HEK293 (cell line): ENCODE results near the gene NOL7.

ENCODE experiments used
- CTCF ChIA-PET: fragments of 350-600 bp; formaldehyde crosslinking; extraction: SDS; loops from one replicate; lab custom pipeline; 2021; ENCODE audit warnings: antibody characterized with exemption; lab: Yijun Ruan, JAX
- POLR2A ChIA-PET: fragments of 300-600 bp; formaldehyde crosslinking; extraction: SDS; loops from one replicate; lab custom pipeline; 2020; ENCODE audit warnings: antibody characterized with exemption, inconsistent platforms; lab: Yijun Ruan, JAX
- H3K27ac ChIP-seq: fragments of 200-500 bp; sonication (Bioruptor generic); 2 replicates; pipeline ENCODE4 v1.5.1; 2014; ENCODE audit warnings: low read depth, low read length, control low read depth, inconsistent platforms; ENCODE audit errors: extremely low read depth
- H3K36me3 ChIP-seq, 2 experiments: fragments of 200-500 bp in 1 of 2; sonication (Bioruptor generic) in 1 of 2; 1 replicate in 1 of 2; 2 replicates in 1 of 2; pipeline ENCODE4 v1.5.1; 2014 to 2017; ENCODE audit warnings: inconsistent platforms in 2 of 2, low read length in 2 of 2; ENCODE audit not compliant: control insufficient read depth in 2 of 2, insufficient read depth in 1 of 2
- H3K4me1 ChIP-seq: fragments of 200-500 bp; sonication (Bioruptor generic); 2 replicates; pipeline ENCODE4 v1.5.1; 2014; ENCODE audit warnings: mild to moderate bottlenecking, low read length, inconsistent platforms; ENCODE audit not compliant: control insufficient read depth, insufficient read depth
- H3K4me3 ChIP-seq: 2 replicates; pipeline ENCODE4 v1.5.1; 2011; ENCODE audit warnings: low read depth, mild to moderate bottlenecking, control low read depth, low read length, moderate library complexity
- H3K9me3 ChIP-seq: fragments of 200-500 bp; sonication (Bioruptor generic); 2 replicates; pipeline ENCODE4 v1.5.1; 2014; ENCODE audit warnings: low read depth, low read length, inconsistent platforms; ENCODE audit not compliant: control insufficient read depth, insufficient read depth
- BCL11A ChIP-seq: fragments of 450-650 bp; formaldehyde crosslinking; IDR thresholded peaks from 2 replicates; pipeline ENCODE4 v1.5.1; 2016; ENCODE audit warnings: low read depth, missing biosample characterization, missing genetic modification characterization
- EGR2 ChIP-seq: fragments of 450-650 bp; formaldehyde crosslinking; IDR thresholded peaks from 2 replicates; pipeline ENCODE4 v1.5.1; 2016; ENCODE audit warnings: low read depth, missing biosample characterization, missing genetic modification characterization
- IKZF3 ChIP-seq: fragments of 450-650 bp; IDR thresholded peaks from 2 replicates; pipeline ENCODE4 v1.5.0; 2018; ENCODE audit warnings: missing biosample characterization, mild to moderate bottlenecking, missing genetic modification characterization, moderate library complexity
- KLF17 ChIP-seq: fragments of 450-650 bp; formaldehyde crosslinking; IDR thresholded peaks from 2 replicates; pipeline ENCODE4 v1.5.1; 2016; ENCODE audit warnings: missing biosample characterization, missing genetic modification characterization
- KLF8 ChIP-seq: fragments of 450-650 bp; formaldehyde crosslinking; IDR thresholded peaks from 2 replicates; pipeline ENCODE4 v1.5.1; 2016; ENCODE audit warnings: missing biosample characterization, missing genetic modification characterization
- MYNN ChIP-seq: fragments of 450-650 bp; formaldehyde crosslinking; IDR thresholded peaks from 2 replicates; pipeline ENCODE4 v1.5.1; 2016; ENCODE audit warnings: missing biosample characterization, missing genetic modification characterization, borderline replicate concordance
- OVOL3 ChIP-seq: fragments of 450-650 bp; formaldehyde crosslinking; IDR thresholded peaks from 2 replicates; pipeline ENCODE4 v1.5.1; 2016; ENCODE audit warnings: missing biosample characterization, missing genetic modification characterization
- SP3 ChIP-seq: fragments of 450-650 bp; formaldehyde crosslinking; IDR thresholded peaks from 2 replicates; pipeline ENCODE4 v1.5.1; 2016; ENCODE audit warnings: missing biosample characterization, missing genetic modification characterization
- TRIM28 ChIP-seq: IDR thresholded peaks from 2 replicates; pipeline ENCODE4 v1.6.1; 2011; ENCODE audit warnings: low read length, control low read depth, borderline replicate concordance
- YY1 ChIP-seq: fragments of 450-650 bp; formaldehyde crosslinking; IDR thresholded peaks from 2 replicates; pipeline ENCODE4 v1.5.1; 2018; ENCODE audit warnings: missing biosample characterization, missing genetic modification characterization
- YY2 ChIP-seq: fragments of 450-650 bp; formaldehyde crosslinking; IDR thresholded peaks from 2 replicates; pipeline ENCODE4 v1.5.1; 2016; ENCODE audit warnings: missing biosample characterization, missing genetic modification characterization
- ZBTB26 ChIP-seq: fragments of 450-650 bp; formaldehyde crosslinking; optimal IDR thresholded peaks from 2 replicates; pipeline ENCODE3; 2016; ENCODE audit warnings: missing biosample characterization, mild to moderate bottlenecking, missing genetic modification characterization
- ZBTB48 ChIP-seq: fragments of 450-650 bp; formaldehyde crosslinking; IDR thresholded peaks from 2 replicates; pipeline ENCODE4 v1.5.1; 2016; ENCODE audit warnings: missing biosample characterization, missing genetic modification characterization
- ZNF132 ChIP-seq: fragments of 450-650 bp; formaldehyde crosslinking; IDR thresholded peaks from 2 replicates; pipeline ENCODE4 v1.5.1; 2017; ENCODE audit warnings: missing biosample characterization, missing genetic modification characterization, borderline replicate concordance
- ZNF138 ChIP-seq: fragments of 450-650 bp; formaldehyde crosslinking; IDR thresholded peaks from 2 replicates; pipeline ENCODE4 v1.5.1; 2016; ENCODE audit warnings: missing biosample characterization, missing genetic modification characterization, borderline replicate concordance
- ZNF140 ChIP-seq: fragments of 450-650 bp; formaldehyde crosslinking; IDR thresholded peaks from 2 replicates; pipeline ENCODE4 v1.5.1; 2016; ENCODE audit warnings: missing biosample characterization, missing genetic modification characterization
- ZNF146 ChIP-seq: fragments of 450-650 bp; formaldehyde crosslinking; IDR thresholded peaks from 2 replicates; pipeline ENCODE4 v1.5.1; 2016; ENCODE audit warnings: missing biosample characterization, missing genetic modification characterization
- ZNF248 ChIP-seq: fragments of 450-650 bp; formaldehyde crosslinking; IDR thresholded peaks from 2 replicates; pipeline ENCODE4 v1.5.1; 2017; ENCODE audit warnings: missing biosample characterization, missing genetic modification characterization
- ZNF26 ChIP-seq: fragments of 450-650 bp; formaldehyde crosslinking; IDR thresholded peaks from 2 replicates; pipeline ENCODE4 v1.5.1; 2016; ENCODE audit warnings: missing biosample characterization, missing genetic modification characterization
- ZNF324 ChIP-seq: fragments of 450-650 bp; formaldehyde crosslinking; IDR thresholded peaks from 2 replicates; pipeline ENCODE4 v1.5.1; 2016; ENCODE audit warnings: missing biosample characterization, missing genetic modification characterization
- ZNF335 ChIP-seq: fragments of 450-650 bp; formaldehyde crosslinking; conservative IDR thresholded peaks from 2 replicates; pipeline ENCODE4 v1.5.1; 2016; ENCODE audit warnings: missing biosample characterization, missing genetic modification characterization
- ZNF350 ChIP-seq: fragments of 450-650 bp; formaldehyde crosslinking; IDR thresholded peaks from 2 replicates; pipeline ENCODE4 v1.5.0; 2017; ENCODE audit warnings: missing biosample characterization, mild to moderate bottlenecking, missing genetic modification characterization
- ZNF366 ChIP-seq: fragments of 450-650 bp; formaldehyde crosslinking; conservative IDR thresholded peaks from 2 replicates; pipeline ENCODE4 v1.5.1; 2016; ENCODE audit warnings: missing biosample characterization, missing genetic modification characterization
- ZNF571 ChIP-seq: fragments of 450-650 bp; formaldehyde crosslinking; IDR thresholded peaks from 2 replicates; pipeline ENCODE4 v1.5.0; 2017; ENCODE audit warnings: missing biosample characterization, missing genetic modification characterization
- ZNF610 ChIP-seq: fragments of 450-650 bp; formaldehyde crosslinking; IDR thresholded peaks from 2 replicates; pipeline ENCODE4 v1.5.1; 2016; ENCODE audit warnings: missing biosample characterization, missing genetic modification characterization, borderline replicate concordance
- ZNF654 ChIP-seq: fragments of 450-650 bp; formaldehyde crosslinking; IDR thresholded peaks from 2 replicates; pipeline ENCODE4 v1.5.1; 2016; ENCODE audit warnings: low read depth, missing biosample characterization, missing genetic modification characterization
- ZNF660 ChIP-seq: fragments of 450-650 bp; IDR thresholded peaks from 2 replicates; pipeline ENCODE4 v1.5.1; 2018; ENCODE audit warnings: missing biosample characterization, mild to moderate bottlenecking, missing genetic modification characterization
- ZNF792 ChIP-seq: fragments of 450-650 bp; formaldehyde crosslinking; IDR thresholded peaks from 2 replicates; pipeline ENCODE4 v1.5.1; 2016; ENCODE audit warnings: missing biosample characterization, missing genetic modification characterization
- ZNF830 ChIP-seq: fragments of 450-650 bp; IDR thresholded peaks from 2 replicates; pipeline ENCODE4 v1.5.0; 2018; ENCODE audit warnings: missing biosample characterization, missing genetic modification characterization, low read depth, mild to moderate bottlenecking, moderate library complexity
- ZNF837 ChIP-seq: fragments of 450-650 bp; formaldehyde crosslinking; IDR thresholded peaks from 2 replicates; pipeline ENCODE4 v1.5.1; 2016; ENCODE audit warnings: missing biosample characterization, missing genetic modification characterization

Gene NOL7

GRCh38 chr6:13604135-13604534 is 11.0 kb upstream of the NOL7 start:
- ChIA-PET CTCF (interaction anchor here (0.7 to 1.6 kb wide), 3 partner anchors 12 to 270 kb away, joined by 3 to 10 read pairs (median 4); partner anchors contain the start of genes NOL7 and SIRT5), POLR2A (interaction anchor here (1.8 kb wide), 1 partner anchor 11 kb away, joined by 7 read pairs; the partner anchor contains the start of gene NOL7)
- Histone ChIP-seq H3K36me3 (peaks cover 0 to 33% of the 10 kb centered on the region in 2 experiments; a peak in 2 of 3 replicates), H3K4me3 (no peak overlapping the region), H3K4me1 (no peaks in the 10 kb centered on the region), H3K9me3 (no peaks in the 10 kb centered on the region), H3K27ac (no peak overlapping the region)
- no peak for TF ChIP-seq ZNF571 (tag by site-specific recombination)
- TF ChIP-seq OVOL3 (tag by site-specific recombination): no peak
- TF ChIP-seq ZBTB48: no peak
- no peak for TF ChIP-seq ZNF335 (tag by site-specific recombination)
- no peak for TF ChIP-seq ZNF140 (tag by site-specific recombination)
- no peak for TF ChIP-seq KLF17
- no peak for TF ChIP-seq YY2

- POLR2A ChIA-PET: interaction anchor here (1.8 kb wide), 1 partner anchor 10 kb away, joined by 7 read pairs; the partner anchor contains the start of gene NOL7
- TF ChIP-seq ZNF660 (no peak), ZNF610 (tag by site-specific recombination) (no peak), ZNF146 (tag by site-specific recombination) (no peak), IKZF3 (tag by site-specific recombination) (no peak), ZNF132 (no peak), ZNF366 (tag by site-specific recombination) (no peak), ZNF350 (tag by site-specific recombination) (no peak), ZBTB26 (tag by site-specific recombination) (no peak), TRIM28 (no peak), EGR2 (tag by site-specific recombination) (no peak), YY1 (tag by site-specific recombination) (no peak), ZBTB48 (no peak), KLF8 (tag by site-specific recombination) (no peak), ZNF654 (tag by site-specific recombination) (no peak)
- TF ChIP-seq, all 188 proteins: peak for 0
- H3K4me3 ChIP-seq: no peak overlapping the region
- no peak overlapping the region for H3K27ac ChIP-seq
- CTCF ChIA-PET: interaction anchor here (0.7 to 1.6 kb wide), 4 partner anchors 10 to 270 kb away, joined by 3 to 10 read pairs (median 4); partner anchors contain the start of genes NOL7 and SIRT5
- peaks cover 0 to 33% of the 10 kb centered on the region in 2 experiments; a peak in 2 of 3 replicates for H3K36me3 ChIP-seq
- no peaks in the 10 kb centered on the region for H3K9me3 ChIP-seq
- H3K4me1 ChIP-seq: no peaks in the 10 kb centered on the region
These were observed 10.4 kb upstream of the NOL7 start for GRCh38 chr6:13604546-13605416.

GRCh38 chr6:13605634-13606033 is 9.5 kb upstream of the NOL7 start:
- no peak overlapping the region for H3K27ac ChIP-seq
- ChIA-PET POLR2A (interaction anchor here (1.3 to 1.8 kb wide), 2 partner anchors 9 kb away, joined by 4 to 7 read pairs; partner anchors contain the start of gene NOL7), CTCF (interaction anchor here (1.0 kb wide), 1 partner anchor 11 kb away, joined by 3 read pairs; no protein-coding TSS in a partner anchor)
- H3K9me3 ChIP-seq: no peaks in the 10 kb centered on the region
- no peaks in the 10 kb centered on the region for H3K4me1 ChIP-seq
- peaks cover 0 to 27% of the 10 kb centered on the region in 2 experiments; a peak in 2 of 3 replicates for H3K36me3 ChIP-seq
- no peak overlapping the region for H3K4me3 ChIP-seq
- TF ChIP-seq MYNN (no peak), ZNF324 (tag by site-specific recombination) (no peak), ZNF792 (tag by site-specific recombination) (no peak), ZNF138 (tag by site-specific recombination) (no peak), ZNF248 (tag by site-specific recombination) (no peak), BCL11A (no peak), ZNF837 (tag by site-specific recombination) (no peak), SP3 (tag by site-specific recombination) (no peak), ZNF830 (tag by site-specific recombination) (no peak), ZNF26 (tag by site-specific recombination) (no peak)
